Lung (tissue), 12 donors: Measurements from ENCODE around the gene RGP1. TPM values are rescaled to one million over a fixed set of nuclear protein-coding genes. Genes with fewer than 3 reads are reported as not detected.

Source experiments
- ATAC-seq: fragments of 200-7000 bp; cut with Tn5 transposase; one replicate; pipeline ENCODE4 v1.9.1; 2020; ENCODE audit warnings: moderate number of reproducible peaks; ENCODE audit not compliant: insufficient read depth, low FRiP score
- DNase-seq, 3 donors: peaks; one replicate each; pipeline ENCODE4 v3.0.0-alpha.2; 2013 to 2017
- H3K27ac ChIP-seq, 2 donors: one replicate each; pipeline ENCODE4 v1.5.1; 2013; ENCODE audit warnings: mild to moderate bottlenecking in 2 of 2, moderate library complexity in 2 of 2, control low read depth in 1 of 2, inconsistent platforms in 1 of 2, low read depth in 1 of 2, low read length in 1 of 2
- H3K27me3 ChIP-seq, 3 donors: one replicate each; pipeline ENCODE4 v1.5.1; 2013; ENCODE audit warnings: low read length in 2 of 3; ENCODE audit not compliant: control insufficient read depth in 3 of 3, insufficient read depth in 3 of 3
- H3K36me3 ChIP-seq, 4 donors: one replicate each; pipeline ENCODE4 v1.5.1; 2013; ENCODE audit warnings: low read length in 4 of 4, mild to moderate bottlenecking in 1 of 4, moderate library complexity in 1 of 4; ENCODE audit not compliant: control insufficient read depth in 4 of 4, insufficient read depth in 4 of 4
- H3K4me1 ChIP-seq, 5 donors: one replicate each; pipeline ENCODE4 v1.5.1; 2013; ENCODE audit warnings: low read length in 5 of 5, mild to moderate bottlenecking in 2 of 5, moderate library complexity in 1 of 5; ENCODE audit not compliant: control insufficient read depth in 5 of 5, insufficient read depth in 5 of 5
- H3K4me3 ChIP-seq: one replicate; pipeline ENCODE4 v1.5.1; 2013; ENCODE audit warnings: mild to moderate bottlenecking, control low read depth, moderate library complexity
- H3K9ac ChIP-seq, 2 donors: one replicate each; pipeline ENCODE4 v1.5.1; 2013; ENCODE audit warnings: low read length in 2 of 2, control low read depth in 1 of 2; ENCODE audit not compliant: insufficient read depth in 1 of 2
- H3K9me3 ChIP-seq, 4 donors: one replicate each; pipeline ENCODE4 v1.5.1; 2013; ENCODE audit warnings: low read length in 3 of 4, mild to moderate bottlenecking in 1 of 4, moderate library complexity in 1 of 4; ENCODE audit not compliant: control insufficient read depth in 4 of 4, insufficient read depth in 3 of 4
- WGBS, 2 donors: extraction: QIAGEN DNeasy Blood & Tissue Kit; methylation state at CpG; one replicate each; pipeline ENCODE4 v1.1.7; 2013; 5-methylcytosine and 5-hydroxymethylcytosine counted together
- polyA plus RNA-seq, 2 donors: library from polyadenylated mRNA; stranded (reverse); fragments of 200-250 nt; gene quantifications; one replicate each; pipeline ENCODE4 v1.2.1, GENCODE V29; 2013
- total RNA-seq, 2 donors: library from RNA; depleted of rRNA in 1 of 2; stranded (reverse); fragments of >200 nt in 1 of 2; gene quantifications; one replicate each; pipeline ENCODE4 v1.2.1, GENCODE V29; 2014 to 2021
- TF ChIP-seq, protein P1 (sequence below): IDR thresholded peaks from 2 replicates; pipeline ENCODE4 v1.5.1; 2012; ENCODE audit warnings: mild to moderate bottlenecking; ENCODE audit errors: control extremely low read depth, extremely low read depth
- donor health status: control.
- donor health status: control.
- donor health status: Bipolar disorder and iron deficiency.
- donor health status: healthy.
- donor health status: DM: yes; HTN: yes; CAD: no.

The RGP1 gene
- total and polyA plus RNA-seq, 4 donors = 11.7 to 33.2 (median 12.9) TPM

GRCh38 chr9:35702696-35703095, 46.4 kb upstream of the RGP1 start:
- Histone ChIP-seq H3K27ac (no peak overlapping the region), H3K27me3 (no peaks in the 10 kb centered on the region), H3K4me1 (no peaks in the 10 kb centered on the region), H3K4me3 (no peak overlapping the region), H3K9ac (no peak overlapping the region), H3K36me3 (peaks cover 54 to 88% (median 87%) of the 10 kb centered on the region in 4 donors), H3K9me3 (no peaks in the 10 kb centered on the region)
- TF ChIP-seq, protein P1, sequence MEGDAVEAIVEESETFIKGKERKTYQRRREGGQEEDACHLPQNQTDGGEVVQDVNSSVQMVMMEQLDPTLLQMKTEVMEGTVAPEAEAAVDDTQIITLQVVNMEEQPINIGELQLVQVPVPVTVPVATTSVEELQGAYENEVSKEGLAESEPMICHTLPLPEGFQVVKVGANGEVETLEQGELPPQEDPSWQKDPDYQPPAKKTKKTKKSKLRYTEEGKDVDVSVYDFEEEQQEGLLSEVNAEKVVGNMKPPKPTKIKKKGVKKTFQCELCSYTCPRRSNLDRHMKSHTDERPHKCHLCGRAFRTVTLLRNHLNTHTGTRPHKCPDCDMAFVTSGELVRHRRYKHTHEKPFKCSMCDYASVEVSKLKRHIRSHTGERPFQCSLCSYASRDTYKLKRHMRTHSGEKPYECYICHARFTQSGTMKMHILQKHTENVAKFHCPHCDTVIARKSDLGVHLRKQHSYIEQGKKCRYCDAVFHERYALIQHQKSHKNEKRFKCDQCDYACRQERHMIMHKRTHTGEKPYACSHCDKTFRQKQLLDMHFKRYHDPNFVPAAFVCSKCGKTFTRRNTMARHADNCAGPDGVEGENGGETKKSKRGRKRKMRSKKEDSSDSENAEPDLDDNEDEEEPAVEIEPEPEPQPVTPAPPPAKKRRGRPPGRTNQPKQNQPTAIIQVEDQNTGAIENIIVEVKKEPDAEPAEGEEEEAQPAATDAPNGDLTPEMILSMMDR = no peak
- DNase-seq (no peak), ATAC-seq (no peak)
- 92 to 93% methylated on average over 7 of the region's 7 CpGs for WGBS, 2 donors

DNA sequence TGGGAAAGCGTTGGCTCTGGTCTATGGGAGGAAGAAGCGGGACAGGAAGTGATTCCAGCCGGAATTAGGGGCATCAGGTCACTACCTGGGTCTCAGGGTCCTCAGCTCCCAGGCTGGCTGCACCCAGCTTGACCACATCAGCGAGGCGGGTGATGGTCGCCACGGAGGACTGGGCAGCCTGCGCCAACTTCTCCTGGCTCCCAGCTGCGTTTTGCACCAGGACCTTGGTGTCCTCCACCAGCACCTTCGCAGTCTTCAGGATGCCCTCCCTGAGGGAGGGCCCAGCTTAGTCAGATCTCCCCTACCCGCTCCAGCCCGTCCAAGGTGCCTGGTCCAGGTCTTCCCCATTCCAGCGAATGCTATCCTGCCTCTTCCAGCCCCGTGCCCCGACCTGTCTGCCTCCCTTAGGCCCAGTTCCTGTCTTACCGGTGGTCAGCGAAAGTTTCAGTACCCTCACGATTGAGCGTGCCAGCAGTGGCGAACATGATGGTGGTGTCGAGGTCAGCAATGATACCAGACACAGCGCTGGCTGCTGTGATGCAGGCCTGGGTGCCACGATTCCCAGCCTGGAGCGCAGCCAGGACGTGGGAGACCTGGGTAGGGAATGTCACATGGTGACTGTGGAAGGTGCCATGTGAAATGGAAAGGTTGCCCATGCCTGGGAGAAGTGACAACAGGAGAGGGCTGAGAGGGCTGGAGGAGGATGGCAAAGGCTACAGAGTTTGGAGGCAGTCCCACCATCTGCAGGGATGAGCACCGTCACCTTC, 45.0 kb upstream of the RGP1 start:
- TF ChIP-seq, protein P1 = no peak
- Histone ChIP-seq H3K9ac (no peak overlapping the region), H3K9me3 (no peaks in the 10 kb centered on the region), H3K36me3 (peaks cover 47 to 87% (median 80%) of the 10 kb centered on the region in 4 donors), H3K27ac (no peak overlapping the region), H3K4me3 (no peak overlapping the region), H3K27me3 (no peaks in the 10 kb centered on the region), H3K4me1 (no peaks in the 10 kb centered on the region)
- DNase-seq (no peak), ATAC-seq (no peak)
- 95 to 96% methylated on average over 26 of the region's 26 CpGs for WGBS, 2 donors

DNA sequence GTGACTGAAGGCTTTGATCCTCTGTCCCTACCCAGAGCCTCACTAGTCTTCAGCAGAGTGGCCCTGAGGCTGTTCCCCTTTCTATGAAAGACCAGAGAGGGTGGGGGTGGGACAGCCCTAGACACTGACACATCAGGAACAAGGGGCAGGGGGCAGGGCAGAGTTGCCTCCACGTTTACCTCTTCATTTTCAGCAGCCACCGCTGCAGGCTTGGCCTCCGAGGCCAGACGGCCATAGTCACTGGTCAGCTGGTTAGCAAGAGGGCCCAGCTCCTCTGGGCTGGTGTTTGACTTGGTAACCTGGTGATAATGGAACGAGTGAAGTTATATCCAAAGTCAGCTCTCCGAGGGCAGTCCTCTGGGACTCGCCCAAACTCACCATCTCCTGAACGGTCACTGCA, 43.7 kb upstream of the RGP1 start:
- ATAC-seq (no peak), DNase-seq (no peak)
- Histone ChIP-seq H3K27ac (no peak overlapping the region), H3K9me3 (no peaks in the 10 kb centered on the region), H3K36me3 (peaks cover 36 to 75% (median 71%) of the 10 kb centered on the region in 4 donors), H3K4me1 (no peaks in the 10 kb centered on the region), H3K4me3 (no peak overlapping the region), H3K9ac (no peak overlapping the region), H3K27me3 (no peaks in the 10 kb centered on the region)
- TF ChIP-seq, protein P1 = no peak
- 78 to 95% methylated on average over 8 of the region's 8 CpGs for WGBS, 2 donors
